Skeletal muscle satellite cell (primary cell): ENCODE results near the gene BTN2A1. TPM values are rescaled to one million over a fixed set of nuclear protein-coding genes. Genes with fewer than 3 reads are reported as not detected.
"Not testable (repeated sequence)": the region's sequence is repeated elsewhere in the genome, so short reads cannot be mapped to it uniquely, and the experiment has no call there.

ENCODE experiments used
- H3K27me3 ChIP-seq: 2 replicates; pipeline ENCODE4 v1.7.0; 2013; ENCODE audit warnings: low read length; ENCODE audit not compliant: control insufficient read depth, insufficient read depth
- H3K36me3 ChIP-seq: 2 replicates; pipeline ENCODE4 v1.7.0; 2013; ENCODE audit warnings: mild to moderate bottlenecking, control low read depth, low read length; ENCODE audit not compliant: insufficient read depth
- H3K4me1 ChIP-seq: 2 replicates; pipeline ENCODE4 v1.7.0; 2013; ENCODE audit warnings: low read length; ENCODE audit not compliant: control insufficient read depth, insufficient read depth
- H3K4me2 ChIP-seq: 2 replicates; pipeline ENCODE4 v1.7.0; 2013; ENCODE audit warnings: mild to moderate bottlenecking, low read length
- H3K4me3 ChIP-seq: 2 replicates; pipeline ENCODE4 v1.7.0; 2013; ENCODE audit warnings: low read length
- H3K9ac ChIP-seq: 2 replicates; pipeline ENCODE4 v1.7.0; 2013; ENCODE audit warnings: mild to moderate bottlenecking, low read depth, low read length, moderate library complexity
- H3K9me3 ChIP-seq: replicated peaks from 2 replicates; pipeline ENCODE4 v1.7.0; 2013; ENCODE audit warnings: mild to moderate bottlenecking, control low read depth, low read length
- total RNA-seq: library from RNA; depleted of rRNA; stranded (reverse); fragments of >200 nt; gene quantifications from 2 replicates; pipeline ENCODE4 v1.2.3, GENCODE V29; 2012; rRNA removed

Gene BTN2A1
- 13.2 and 13.3 TPM in 2 replicates for total RNA-seq

DNA sequence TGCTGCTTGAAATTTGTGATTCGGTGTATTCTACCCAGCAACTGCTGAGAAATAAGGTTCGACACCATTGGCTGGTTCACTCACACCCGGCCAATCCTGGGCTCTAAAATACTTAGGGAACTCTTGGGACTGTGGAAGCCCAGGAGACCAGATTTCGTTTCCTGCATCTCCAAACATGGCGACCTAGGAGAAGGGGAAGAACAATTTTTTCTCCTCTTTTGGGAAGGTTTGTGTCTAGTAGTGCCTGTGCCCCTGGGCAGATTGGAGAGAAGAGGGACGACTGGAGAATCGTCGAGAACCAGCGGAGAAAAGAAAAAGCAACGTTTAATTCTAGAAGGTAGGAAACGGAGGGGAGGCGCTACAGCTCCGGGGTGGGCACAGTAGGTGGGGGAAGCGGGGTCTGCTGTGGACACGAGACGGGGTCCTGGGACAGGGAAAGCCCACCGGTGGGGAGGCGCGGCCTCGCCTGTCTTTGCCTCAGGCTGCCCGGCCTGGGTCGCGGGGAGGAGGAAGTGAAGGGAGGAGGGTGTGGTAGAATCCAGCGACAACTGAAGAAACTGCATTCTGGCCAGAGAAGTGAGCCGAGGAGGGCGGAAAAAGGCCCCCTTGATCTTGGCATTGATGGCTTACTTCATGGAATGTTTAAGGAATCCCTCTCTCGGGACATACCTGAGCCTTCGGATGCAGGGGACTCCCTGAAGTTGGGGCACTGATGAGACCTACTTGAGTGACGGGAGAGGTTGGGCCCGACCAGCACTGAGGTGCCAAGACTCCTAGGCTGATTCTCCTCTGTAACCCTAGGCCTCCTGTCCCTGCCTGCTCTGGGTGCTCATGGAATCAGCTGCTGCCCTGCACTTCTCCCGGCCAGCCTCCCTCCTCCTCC lies at the start of gene BTN2A1:
TSS of gene BTN2A1 (plus strand) at position 150 of the 883 bp plus-strand sequence. CDS start at position 832, 682 bp downstream.
- Histone ChIP-seq H3K4me2 (peak within 1 kb of the TSS; percentile 83), H3K36me3 (peaks cover 34% of the 10 kb centered on the region), H3K9me3 (no peaks in the 10 kb centered on the region), H3K27me3 (no peaks in the 10 kb centered on the region), H3K9ac (peak within 1 kb of the TSS; percentile 100), H3K4me1 (peaks cover 29% of the 10 kb centered on the region), H3K4me3 (peak within 1 kb of the TSS; percentile 97)

GRCh38 chr6:26408828-26409730 lies 48.7 kb upstream of the BTN2A1 start:
- H3K36me3 ChIP-seq: no peaks in the 10 kb centered on the region
- H3K4me1 ChIP-seq: peaks cover 4% of the 10 kb centered on the region
- no peaks in the 10 kb centered on the region for H3K9me3 ChIP-seq
- H3K27me3 ChIP-seq: no peaks in the 10 kb centered on the region
- H3K9ac ChIP-seq: no peak overlapping the region
- no peak overlapping the region for H3K4me2 ChIP-seq
- H3K4me3 ChIP-seq: no peak overlapping the region

DNA sequence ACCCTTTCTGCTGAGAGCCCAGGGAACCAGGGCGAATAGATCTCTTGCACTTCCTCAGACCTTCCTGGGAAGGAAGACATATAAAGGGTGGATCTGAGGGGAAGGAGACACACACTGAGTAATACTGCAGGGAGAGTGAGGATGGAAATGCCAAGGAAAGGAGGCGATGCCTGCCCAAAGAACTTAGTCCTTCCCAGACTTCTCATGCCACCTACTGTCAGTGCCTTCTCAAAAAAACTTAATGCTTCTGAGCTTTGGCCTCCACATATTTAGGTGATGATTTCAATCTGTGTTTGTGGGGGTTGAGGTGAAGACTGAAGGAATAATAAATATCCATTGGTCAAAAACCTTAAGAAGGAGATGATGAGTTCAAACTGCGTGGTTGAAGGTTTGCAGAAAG lies 46.0 kb upstream of the BTN2A1 start:
- Histone ChIP-seq H3K9ac (no peak overlapping the region), H3K4me2 (no peak overlapping the region), H3K36me3 (no peaks in the 10 kb centered on the region), H3K9me3 (no peaks in the 10 kb centered on the region), H3K4me3 (no peak overlapping the region), H3K4me1 (peaks cover 4% of the 10 kb centered on the region), H3K27me3 (no peaks in the 10 kb centered on the region)

GRCh38 chr6:26412228-26412627 lies 45.5 kb upstream of the BTN2A1 start:
- Histone ChIP-seq H3K27me3 (no peaks in the 10 kb centered on the region), H3K4me3 (no peak overlapping the region), H3K9me3 (no peaks in the 10 kb centered on the region), H3K4me2 (no peak overlapping the region), H3K9ac (no peak overlapping the region), H3K4me1 (peaks cover 4% of the 10 kb centered on the region), H3K36me3 (no peaks in the 10 kb centered on the region)

- Histone ChIP-seq H3K9me3 (no peaks in the 10 kb centered on the region), H3K4me2 (no peak overlapping the region), H3K9ac (no peak overlapping the region), H3K36me3 (no peaks in the 10 kb centered on the region), H3K4me3 (no peak overlapping the region), H3K27me3 (no peaks in the 10 kb centered on the region), H3K4me1 (peaks cover 4% of the 10 kb centered on the region)
These were observed 44.8 kb upstream of the BTN2A1 start for GRCh38 chr6:26412954-26413353.

GRCh38 chr6:26414281-26414680 lies 43.5 kb upstream of the BTN2A1 start:
- H3K4me3 ChIP-seq: no peak overlapping the region
- no peak overlapping the region for H3K4me2 ChIP-seq
- H3K36me3 ChIP-seq: no peaks in the 10 kb centered on the region
- H3K27me3 ChIP-seq: no peaks in the 10 kb centered on the region
- H3K4me1 ChIP-seq: peaks cover 4% of the 10 kb centered on the region
- no peak overlapping the region for H3K9ac ChIP-seq
- H3K9me3 ChIP-seq: no peaks in the 10 kb centered on the region

- no peaks in the 10 kb centered on the region for H3K9me3 ChIP-seq
These were observed 42.6 kb upstream of the BTN2A1 start for GRCh38 chr6:26415036-26415614.

DNA sequence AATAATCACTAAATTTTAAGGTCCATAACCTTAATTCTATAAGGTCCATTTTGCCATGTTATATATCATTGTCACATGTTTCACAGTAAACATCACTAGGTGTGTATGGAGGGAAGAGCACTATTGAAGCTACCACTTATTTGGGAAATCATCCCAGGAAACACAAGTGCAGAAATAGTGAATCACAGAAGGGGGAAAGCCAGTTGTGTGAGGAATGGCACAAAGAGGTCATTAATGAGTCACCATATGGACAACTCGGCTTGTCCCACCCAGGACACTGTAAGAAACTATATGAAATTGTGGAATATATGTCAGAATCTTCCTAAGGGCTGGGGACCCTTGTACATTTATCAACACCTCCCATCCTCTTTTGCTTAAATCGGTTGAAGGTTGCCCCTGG lies 42.0 kb upstream of the BTN2A1 start:
- H3K4me2 ChIP-seq: no peak overlapping the region
- no peaks in the 10 kb centered on the region for H3K36me3 ChIP-seq
- H3K9ac ChIP-seq: no peak overlapping the region
- H3K9me3 ChIP-seq: no peaks in the 10 kb centered on the region
- no peaks in the 10 kb centered on the region for H3K27me3 ChIP-seq
- H3K4me1 ChIP-seq: peaks cover 10% of the 10 kb centered on the region
- H3K4me3 ChIP-seq: no peak overlapping the region

More at GRCh38 chr6:26415036-26415614, 42.6 kb upstream of the BTN2A1 start:
- Histone ChIP-seq H3K27me3 (no peaks in the 10 kb centered on the region), H3K36me3 (no peaks in the 10 kb centered on the region), H3K4me2 (no peak overlapping the region), H3K4me1 (peaks cover 4% of the 10 kb centered on the region), H3K9ac (no peak overlapping the region), H3K4me3 (no peak overlapping the region)

DNA sequence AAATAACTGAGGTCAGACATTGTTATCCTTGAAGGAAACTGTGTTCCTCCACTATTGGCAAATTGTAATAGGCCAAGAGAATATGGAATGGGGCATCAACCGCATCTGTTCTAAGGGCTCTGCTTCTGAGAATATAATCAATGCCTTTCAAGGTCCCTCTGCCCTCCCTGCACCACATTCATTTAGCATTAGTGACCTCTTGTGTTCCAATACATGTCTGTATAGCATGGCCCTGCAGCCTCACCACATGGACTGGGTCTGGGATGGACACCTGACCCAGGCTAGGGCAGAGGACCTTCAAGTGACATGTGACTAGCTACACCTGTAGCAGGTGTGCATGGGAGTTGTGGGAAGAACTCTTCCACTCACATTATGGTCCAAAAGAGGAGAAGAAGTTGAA lies 41.5 kb upstream of the BTN2A1 start:
- no peaks in the 10 kb centered on the region for H3K27me3 ChIP-seq
- no peak overlapping the region for H3K4me2 ChIP-seq
- no peak overlapping the region for H3K9ac ChIP-seq
- H3K36me3 ChIP-seq: no peaks in the 10 kb centered on the region
- no peaks in the 10 kb centered on the region for H3K9me3 ChIP-seq
- H3K4me3 ChIP-seq: no peak overlapping the region
- peaks cover 12% of the 10 kb centered on the region for H3K4me1 ChIP-seq

DNA sequence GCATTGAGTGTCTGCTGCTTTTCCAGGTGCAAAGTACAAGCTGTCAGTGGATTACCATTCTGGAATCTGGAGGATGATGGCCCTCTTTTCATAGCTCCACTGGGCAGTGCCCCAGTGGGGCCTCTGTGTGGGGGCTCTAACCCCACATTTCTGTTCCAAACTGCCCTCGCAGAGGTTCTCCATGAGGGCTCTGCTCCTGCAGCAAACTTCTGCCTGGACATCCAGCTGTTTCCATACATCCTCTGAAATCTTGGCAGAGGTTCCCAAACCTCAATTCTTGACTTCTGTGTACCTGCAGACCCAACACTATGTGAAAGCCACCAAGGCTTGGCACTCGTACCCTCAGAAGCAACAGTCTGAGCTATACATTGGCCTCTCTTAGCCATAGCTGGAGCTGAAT lies 39.7 kb upstream of the BTN2A1 start:
- not testable (repeated sequence) for H3K9me3 ChIP-seq, H3K4me2 ChIP-seq, H3K9ac ChIP-seq, H3K4me3 ChIP-seq, H3K27me3 ChIP-seq, H3K36me3 ChIP-seq
- peaks cover 17% of the 10 kb centered on the region for H3K4me1 ChIP-seq

DNA sequence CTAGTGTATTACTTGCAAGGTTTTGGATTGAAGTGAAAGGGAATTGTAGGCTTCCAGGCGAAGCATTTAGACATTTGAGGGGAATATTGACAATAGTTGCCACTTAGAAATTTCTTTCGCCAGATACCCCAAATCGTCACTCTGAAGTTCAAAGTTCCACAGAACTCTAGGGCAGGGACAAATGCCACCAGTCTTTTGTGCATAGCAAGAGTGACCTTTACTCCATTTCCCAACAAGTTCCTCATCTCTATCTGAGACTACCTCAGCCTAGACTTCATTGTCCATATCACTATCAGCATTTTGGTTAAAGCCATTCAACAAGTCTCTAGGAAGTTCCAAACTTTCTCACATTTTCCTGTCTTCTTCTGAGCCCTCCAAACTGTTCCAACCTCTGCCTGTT lies 39.0 kb upstream of the BTN2A1 start:
- not testable (repeated sequence) for H3K9me3 ChIP-seq, H3K27me3 ChIP-seq, H3K36me3 ChIP-seq, H3K9ac ChIP-seq, H3K4me3 ChIP-seq, H3K4me2 ChIP-seq
- peaks cover 17% of the 10 kb centered on the region for H3K4me1 ChIP-seq
